HG03103 (cell line): ENCODE results near the gene ASPM.
"Not testable (repeated sequence)": the region's sequence is repeated elsewhere in the genome, so short reads cannot be mapped to it uniquely, and the experiment has no call there.

Experiments
- ATAC-seq: cut with Tn5 transposase; IDR thresholded peaks from one replicate; pipeline ENCODE4 v1.9.1; 2021; ENCODE audit warnings: low read depth; ENCODE audit not compliant: unreplicated experiment

Gene ASPM

DNA sequence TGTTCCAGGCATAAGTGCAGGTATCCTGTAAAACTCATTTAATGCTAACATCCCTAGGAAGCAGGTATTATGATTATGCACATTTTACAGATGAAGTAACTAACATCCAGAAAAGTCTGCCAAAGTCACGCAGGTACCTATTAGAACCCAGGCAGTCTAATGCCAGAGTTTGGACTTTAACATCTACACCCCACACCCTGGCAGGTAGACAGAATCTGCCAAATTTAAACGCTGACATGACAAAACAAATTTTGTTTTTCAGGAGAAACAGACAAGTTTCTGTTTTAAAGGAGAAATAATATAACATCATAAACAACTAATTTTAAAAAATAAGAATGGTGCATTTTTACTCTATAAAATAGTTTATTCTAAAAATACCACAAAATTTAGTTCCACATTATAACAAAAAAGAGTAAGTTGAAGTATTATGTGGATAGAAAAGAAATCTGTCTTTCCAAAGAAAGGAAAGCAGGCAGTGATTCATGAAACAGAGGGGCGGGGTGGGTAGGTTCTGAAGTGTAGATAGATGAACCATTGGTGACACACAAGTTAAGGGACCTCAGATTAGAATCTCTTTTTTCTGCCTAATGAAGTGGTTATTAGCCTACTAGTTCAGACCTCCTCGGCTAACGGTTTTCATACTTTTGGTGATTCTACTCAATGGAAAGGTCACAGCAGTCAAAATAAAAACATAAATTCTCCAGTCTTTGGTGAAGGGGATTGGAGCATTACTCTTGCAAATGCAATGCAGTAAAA is 1.7 kb downstream of the ASPM start:
- no peak for ATAC-seq

DNA sequence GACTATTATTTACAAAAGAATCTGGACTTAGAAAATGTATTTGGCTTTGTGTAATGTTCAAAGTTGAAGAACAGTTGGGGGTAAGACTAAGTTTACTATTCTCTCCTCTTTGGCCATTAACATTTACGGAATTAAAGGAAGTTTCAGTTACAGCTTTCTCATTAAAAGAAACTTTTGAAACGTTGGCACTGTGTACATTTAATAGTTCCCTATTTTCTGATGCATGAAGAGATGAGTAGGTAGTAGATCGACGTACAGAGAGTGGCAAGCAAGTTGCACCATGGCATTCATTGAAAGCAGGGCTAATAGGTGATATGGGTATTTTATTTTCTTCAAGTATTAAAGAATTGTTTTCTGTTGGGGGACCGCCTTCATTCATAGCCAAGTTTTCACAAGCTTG is 3.2 kb downstream of the ASPM start:
- no peak for ATAC-seq

DNA sequence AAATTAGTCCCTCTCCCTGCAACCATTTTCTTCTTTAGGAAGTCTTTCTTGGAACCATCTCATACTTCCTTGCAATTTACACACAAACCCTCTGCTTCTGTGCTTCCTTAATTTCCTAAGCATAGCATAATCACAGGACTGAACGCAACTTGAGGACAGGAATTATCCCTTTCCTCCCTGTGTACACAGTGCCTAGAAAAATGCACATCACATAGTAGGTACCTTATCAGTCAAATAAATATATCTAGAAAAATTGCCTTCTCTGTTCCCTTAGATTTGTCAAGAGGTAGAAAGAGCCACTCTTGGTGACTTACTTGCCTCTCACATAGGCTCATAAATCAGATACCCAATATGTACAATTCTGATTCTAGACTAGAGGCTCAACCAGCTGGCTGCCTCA is 4.9 kb downstream of the ASPM start:
- no peak for ATAC-seq

DNA sequence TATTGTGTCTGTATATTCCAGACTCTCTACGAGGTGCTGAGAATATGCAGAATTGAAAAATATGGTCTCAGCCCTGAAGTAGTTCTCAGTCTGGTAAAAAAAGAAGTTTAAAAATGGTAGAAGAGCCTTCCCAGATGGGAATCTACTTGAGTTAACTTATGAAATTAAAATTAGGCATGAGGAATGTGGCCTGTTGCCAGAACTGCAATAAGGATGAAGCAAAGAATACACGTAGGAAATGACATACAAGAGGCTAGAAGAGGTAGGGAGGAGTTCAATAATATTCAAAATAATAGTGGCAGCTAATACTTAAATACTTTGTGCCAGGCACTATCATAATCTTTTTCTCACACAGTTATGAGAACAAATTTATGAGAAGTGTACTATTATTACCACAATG is 6.3 kb downstream of the ASPM start:
- ATAC-seq, result no peak

DNA sequence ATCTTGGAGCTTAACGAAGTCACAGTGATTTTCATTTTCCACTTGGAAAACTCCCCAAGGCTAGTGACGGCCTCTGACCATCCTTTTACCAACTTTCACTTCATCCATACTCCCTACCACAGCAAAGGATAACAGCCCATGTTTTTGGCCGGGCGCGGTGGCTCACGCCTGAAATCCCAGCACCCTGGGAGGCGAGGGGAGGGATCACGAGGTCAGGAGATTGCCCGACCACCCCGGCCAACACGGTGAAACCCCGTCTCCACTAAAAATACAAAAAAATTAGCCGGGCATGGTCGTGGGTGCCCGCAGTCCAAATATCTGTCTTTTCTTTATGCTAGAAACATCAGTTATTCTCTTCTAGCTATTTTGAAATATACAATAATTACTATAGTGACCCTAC is 7.3 kb downstream of the ASPM start:
- ATAC-seq, result no peak

- ATAC-seq, result no peak
These were observed 9.1 kb downstream of the ASPM start for GRCh38 chr1:197137322-197137721.

DNA sequence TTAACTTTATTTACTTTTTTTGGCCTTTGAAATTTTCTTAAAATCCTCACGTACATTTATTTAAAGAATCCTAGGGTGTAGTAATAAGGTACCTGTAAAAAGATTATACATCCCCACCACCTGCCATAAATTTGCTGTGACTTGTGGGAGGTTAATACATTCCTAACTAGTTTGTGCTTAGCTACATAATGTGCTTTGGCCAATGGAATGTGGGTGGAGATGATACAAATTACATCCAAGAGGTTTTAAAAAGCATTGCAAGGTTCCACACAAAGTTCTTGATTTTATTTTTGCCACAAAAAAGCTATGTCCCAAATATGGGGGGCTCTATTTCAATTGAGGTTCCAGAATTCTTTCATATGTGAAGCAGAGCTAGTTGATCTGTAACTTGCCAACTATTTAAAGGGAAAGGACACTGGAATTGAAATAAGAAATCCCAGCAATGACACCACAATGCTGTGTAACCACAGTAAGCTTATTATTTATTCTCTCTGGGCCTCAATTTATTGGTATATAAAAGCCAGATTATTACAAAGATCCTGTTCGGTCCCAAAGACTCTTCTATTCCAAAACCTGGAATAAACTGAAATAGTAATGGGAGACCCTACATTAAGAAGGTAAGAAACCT is 15.7 kb downstream of the ASPM start:
- ATAC-seq, result no peak

DNA sequence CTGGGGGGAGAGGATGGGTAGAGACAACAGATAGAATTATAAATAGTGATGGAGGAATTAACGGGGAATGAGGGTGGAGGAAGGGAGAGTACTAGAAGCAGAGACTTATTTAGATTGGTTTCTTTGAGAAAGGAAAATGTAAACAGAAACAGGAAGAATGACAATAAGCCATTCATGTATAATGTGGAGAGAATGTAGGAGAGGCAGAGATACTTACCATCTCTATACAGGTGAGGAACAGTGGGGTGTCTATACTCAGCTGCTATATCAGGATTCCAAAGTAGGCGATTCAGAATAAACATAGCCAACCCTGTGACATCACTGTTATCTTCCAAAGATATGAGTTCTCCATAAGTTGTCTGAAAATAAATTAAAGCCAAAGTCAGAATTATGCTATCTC is 16.8 kb downstream of the ASPM start:
- ATAC-seq, result no peak

- ATAC-seq, result no peak
These were observed 19.1 kb downstream of the ASPM start for GRCh38 chr1:197127246-197127912.

- no peak for ATAC-seq
These were observed 19.8 kb downstream of the ASPM start for GRCh38 chr1:197126691-197127090.

GRCh38 chr1:197124376-197124775 is 22.1 kb downstream of the ASPM start:
- no peak for ATAC-seq

- ATAC-seq, result no peak
These were observed 30.3 kb downstream of the ASPM start for GRCh38 chr1:197116156-197116555.

DNA sequence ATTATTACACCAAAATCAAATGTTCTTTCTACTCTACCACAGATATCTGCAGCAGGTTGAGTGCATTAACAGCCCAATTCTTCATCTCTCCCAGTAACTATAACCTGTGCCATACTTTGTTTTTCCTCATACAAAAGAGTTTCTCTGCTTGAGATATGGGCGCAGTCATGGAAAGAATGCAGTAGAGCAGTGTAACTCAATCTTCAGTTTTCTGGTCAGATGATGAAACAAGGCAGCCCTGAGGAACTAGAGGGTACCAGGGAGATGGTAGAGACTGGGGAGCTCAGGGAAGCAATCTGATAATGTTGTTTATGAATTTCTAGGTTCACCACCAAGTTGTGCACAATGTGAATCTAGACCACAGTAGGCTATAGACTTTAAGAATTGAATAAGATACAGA is 39.6 kb downstream of the ASPM start:
- ATAC-seq, result no peak

GRCh38 chr1:197103300-197103699 is 43.2 kb downstream of the ASPM start:
- no peak for ATAC-seq

DNA sequence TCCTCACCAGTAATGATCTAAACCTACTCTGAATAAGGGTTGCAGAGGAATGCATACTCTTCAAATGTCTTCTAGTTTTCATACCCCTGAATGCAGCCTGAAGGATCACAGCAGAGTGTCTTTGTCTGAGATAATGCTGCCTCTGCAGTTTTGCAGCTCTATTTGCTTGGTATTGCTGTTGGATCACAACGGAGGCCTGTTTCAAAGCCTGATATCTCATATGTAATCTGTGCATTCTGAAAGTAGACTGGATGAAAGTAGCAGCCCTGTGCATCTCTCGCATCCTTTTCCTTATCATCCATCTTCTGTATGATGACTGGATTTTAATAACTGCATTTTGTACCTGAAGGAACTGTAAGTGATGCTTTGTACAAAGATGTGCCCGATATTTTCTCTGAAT is 44.5 kb downstream of the ASPM start:
- no peak for ATAC-seq

DNA sequence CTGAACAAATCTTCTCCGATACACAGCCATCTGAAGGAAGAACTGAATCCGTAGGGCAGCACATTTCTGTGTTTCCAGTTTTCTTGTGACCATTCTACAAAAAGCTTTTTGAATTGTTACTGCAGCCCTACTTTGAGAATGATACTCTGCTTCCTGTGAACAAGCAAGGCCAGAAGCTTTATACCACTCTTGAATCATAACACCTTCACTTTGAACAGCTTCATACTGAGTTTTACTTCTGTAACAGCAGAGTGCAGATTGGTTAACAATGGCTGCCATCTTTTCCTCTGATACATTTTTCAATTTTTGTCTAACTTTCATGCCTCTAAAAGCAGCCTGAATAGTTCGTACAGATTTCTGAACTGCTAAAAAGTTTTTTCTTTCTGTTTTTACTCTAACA is 45.8 kb downstream of the ASPM start:
- no peak for ATAC-seq

- ATAC-seq, result no peak
These were observed 47.0 kb downstream of the ASPM start for GRCh38 chr1:197099444-197099843.

- ATAC-seq, result not testable (repeated sequence)
These were observed 49.5 kb downstream of the ASPM start for GRCh38 chr1:197096971-197097370.

GRCh38 chr1:197096137-197096536 is 50.3 kb downstream of the ASPM start:
- ATAC-seq, result no peak

- ATAC-seq, result no peak
These were observed 53.1 kb downstream of the ASPM start for GRCh38 chr1:197093226-197093885.

- no peak for ATAC-seq
These were observed 53.9 kb downstream of the ASPM start for GRCh38 chr1:197092491-197093023.
